Stimulated activated memory B cell treated with anti-CD40 and anti-IgM and Interleukin-4, amounts not matched to agents 10 μg/mL and 1 μg/mL and 100 μg/mL, for 72 hours (primary cell): ENCODE results near the gene BPTF.
A peak's percentile ranks its signal among the peaks of the same experiment; 100 is the strongest.
"Not testable (repeated sequence)": the region's sequence is repeated elsewhere in the genome, so short reads cannot be mapped to it uniquely, and the experiment has no call there.

Experiments
- ATAC-seq: fragments of 150-1000 bp; cut with Tn5 transposase; 2 replicates; pipeline ENCODE4 v1.10.0; 2021
- H3K27ac Mint-ChIP-seq: one replicate; pipeline ENCODE4 v1.8.0; 2022; ENCODE audit warnings: mild to moderate bottlenecking, mixed read lengths
- H3K27me3 Mint-ChIP-seq: one replicate; pipeline ENCODE4 v1.8.0; 2022; ENCODE audit warnings: mixed read lengths
- H3K36me3 Mint-ChIP-seq: one replicate; pipeline ENCODE4 v1.8.0; 2022; ENCODE audit warnings: mixed read lengths
- H3K4me1 Mint-ChIP-seq: one replicate; pipeline ENCODE4 v1.8.0; 2022; ENCODE audit warnings: mixed read lengths
- H3K4me3 Mint-ChIP-seq: one replicate; pipeline ENCODE4 v1.8.0; 2022; ENCODE audit warnings: mild to moderate bottlenecking, moderate library complexity, mixed read lengths
- H3K9me3 Mint-ChIP-seq: one replicate; pipeline ENCODE4 v1.8.0; 2022; ENCODE audit warnings: mixed read lengths

The BPTF gene

GRCh38 chr17:67848846-67849245 is 23.5 kb downstream of the BPTF start:
- not testable (repeated sequence) for H3K9me3 Mint-ChIP-seq, ATAC-seq, H3K27me3 Mint-ChIP-seq, H3K27ac Mint-ChIP-seq, H3K4me3 Mint-ChIP-seq
- Mint-ChIP-seq H3K36me3 (peaks cover 16% of the 10 kb centered on the region), H3K4me1 (peaks cover 39% of the 10 kb centered on the region)

- no peak overlapping the region for H3K4me3 Mint-ChIP-seq
- peak overlapping the region; percentile 55 for H3K27ac Mint-ChIP-seq
These were observed 25.8 kb downstream of the BPTF start for GRCh38 chr17:67850991-67851631.

GRCh38 chr17:67853703-67854102 is 28.4 kb downstream of the BPTF start:
- H3K36me3 Mint-ChIP-seq, result peaks cover 18% of the 10 kb centered on the region
- no peaks in the 10 kb centered on the region for H3K9me3 Mint-ChIP-seq
- H3K4me3 Mint-ChIP-seq, result no peak overlapping the region
- no peak overlapping the region for H3K27ac Mint-ChIP-seq
- no peak for ATAC-seq
- H3K4me1 Mint-ChIP-seq, result peaks cover 65% of the 10 kb centered on the region
- H3K27me3 Mint-ChIP-seq, result no peaks in the 10 kb centered on the region

More at GRCh38 chr17:67850991-67851631, 25.8 kb downstream of the BPTF start:
- no peak for ATAC-seq
- Mint-ChIP-seq H3K36me3 (peaks cover 19% of the 10 kb centered on the region), H3K4me1 (peaks cover 51% of the 10 kb centered on the region), H3K27me3 (no peaks in the 10 kb centered on the region), H3K9me3 (no peaks in the 10 kb centered on the region)

- Mint-ChIP-seq H3K4me1 (peaks cover 60% of the 10 kb centered on the region), H3K9me3 (no peaks in the 10 kb centered on the region), H3K4me3 (no peak overlapping the region), H3K27ac (peak overlapping the region; percentile 69), H3K36me3 (peaks cover 14% of the 10 kb centered on the region), H3K27me3 (no peaks in the 10 kb centered on the region)
- no peak for ATAC-seq
These were observed 29.1 kb downstream of the BPTF start for GRCh38 chr17:67854378-67854777.

- peak overlapping the region; percentile 46 for H3K4me3 Mint-ChIP-seq
- H3K4me1 Mint-ChIP-seq, result peaks cover 58% of the 10 kb centered on the region
- peaks cover 13% of the 10 kb centered on the region for H3K36me3 Mint-ChIP-seq
- peak overlapping the region; percentile 69 for H3K27ac Mint-ChIP-seq
- no peaks in the 10 kb centered on the region for H3K27me3 Mint-ChIP-seq
- peak; percentile 77 for ATAC-seq
- H3K9me3 Mint-ChIP-seq, result no peaks in the 10 kb centered on the region
These were observed 30.4 kb downstream of the BPTF start for GRCh38 chr17:67855504-67856324.

GRCh38 chr17:67856402-67856801 is 31.1 kb downstream of the BPTF start:
- ATAC-seq, H3K27me3 Mint-ChIP-seq, H3K9me3 Mint-ChIP-seq: not testable (repeated sequence)
- H3K4me3 Mint-ChIP-seq, result peak overlapping the region; percentile 46
- peaks cover 19% of the 10 kb centered on the region for H3K36me3 Mint-ChIP-seq
- peak overlapping the region; percentile 69 for H3K27ac Mint-ChIP-seq
- peaks cover 58% of the 10 kb centered on the region for H3K4me1 Mint-ChIP-seq

- peaks cover 42% of the 10 kb centered on the region for H3K4me1 Mint-ChIP-seq
- H3K27me3 Mint-ChIP-seq, result no peaks in the 10 kb centered on the region
- ATAC-seq, result no peak
- H3K4me3 Mint-ChIP-seq, result no peak overlapping the region
- peaks cover 40% of the 10 kb centered on the region for H3K36me3 Mint-ChIP-seq
- H3K9me3 Mint-ChIP-seq, result no peaks in the 10 kb centered on the region
- H3K27ac Mint-ChIP-seq, result peak overlapping the region; percentile 49
These were observed 37.4 kb downstream of the BPTF start for GRCh38 chr17:67862614-67863217.

- Mint-ChIP-seq H3K4me3 (peak overlapping the region; percentile 13), H3K27me3 (no peaks in the 10 kb centered on the region), H3K9me3 (no peaks in the 10 kb centered on the region), H3K4me1 (peaks cover 48% of the 10 kb centered on the region), H3K36me3 (peaks cover 47% of the 10 kb centered on the region), H3K27ac (peak overlapping the region; percentile 49)
- no peak for ATAC-seq
These were observed 38.4 kb downstream of the BPTF start for GRCh38 chr17:67863624-67864247.

GRCh38 chr17:67865438-67865837 is 40.1 kb downstream of the BPTF start:
- Mint-ChIP-seq H3K4me3 (no peak overlapping the region), H3K27me3 (no peaks in the 10 kb centered on the region), H3K27ac (no peak overlapping the region), H3K9me3 (no peaks in the 10 kb centered on the region), H3K4me1 (peaks cover 48% of the 10 kb centered on the region), H3K36me3 (peaks cover 53% of the 10 kb centered on the region)
- no peak for ATAC-seq

- Mint-ChIP-seq H3K9me3 (no peaks in the 10 kb centered on the region), H3K36me3 (peaks cover 36% of the 10 kb centered on the region), H3K27ac (no peak overlapping the region), H3K4me1 (peaks cover 30% of the 10 kb centered on the region), H3K4me3 (no peak overlapping the region), H3K27me3 (no peaks in the 10 kb centered on the region)
- ATAC-seq, result no peak
These were observed 42.3 kb downstream of the BPTF start for GRCh38 chr17:67867591-67867990.

GRCh38 chr17:67868176-67868575 is 42.9 kb downstream of the BPTF start:
- Mint-ChIP-seq H3K27ac (no peak overlapping the region), H3K27me3 (no peaks in the 10 kb centered on the region), H3K4me3 (no peak overlapping the region), H3K4me1 (peaks cover 25% of the 10 kb centered on the region), H3K9me3 (no peaks in the 10 kb centered on the region), H3K36me3 (peaks cover 30% of the 10 kb centered on the region)
- ATAC-seq, result no peak

- H3K4me1 Mint-ChIP-seq, result no peaks in the 10 kb centered on the region
- H3K9me3 Mint-ChIP-seq, result no peaks in the 10 kb centered on the region
- ATAC-seq, result no peak
- H3K36me3 Mint-ChIP-seq, result peaks cover 46% of the 10 kb centered on the region
- no peak overlapping the region for H3K4me3 Mint-ChIP-seq
- H3K27me3 Mint-ChIP-seq, result no peaks in the 10 kb centered on the region
- no peak overlapping the region for H3K27ac Mint-ChIP-seq
These were observed 54.4 kb downstream of the BPTF start for GRCh38 chr17:67879662-67880061.

- ATAC-seq, result no peak
- H3K4me1 Mint-ChIP-seq, result no peaks in the 10 kb centered on the region
- no peaks in the 10 kb centered on the region for H3K9me3 Mint-ChIP-seq
- no peaks in the 10 kb centered on the region for H3K27me3 Mint-ChIP-seq
- H3K27ac Mint-ChIP-seq, result no peak overlapping the region
- no peak overlapping the region for H3K4me3 Mint-ChIP-seq
- H3K36me3 Mint-ChIP-seq, result peaks cover 46% of the 10 kb centered on the region
These were observed 55.8 kb downstream of the BPTF start for GRCh38 chr17:67881083-67881482.

- no peak for ATAC-seq
- no peak overlapping the region for H3K27ac Mint-ChIP-seq
- H3K4me1 Mint-ChIP-seq, result no peaks in the 10 kb centered on the region
- H3K27me3 Mint-ChIP-seq, result no peaks in the 10 kb centered on the region
- no peaks in the 10 kb centered on the region for H3K9me3 Mint-ChIP-seq
- peaks cover 22% of the 10 kb centered on the region for H3K36me3 Mint-ChIP-seq
- H3K4me3 Mint-ChIP-seq, result no peak overlapping the region
These were observed 59.4 kb downstream of the BPTF start for GRCh38 chr17:67884741-67885140.

- Mint-ChIP-seq H3K36me3 (peaks cover 39% of the 10 kb centered on the region), H3K27ac (no peak overlapping the region), H3K4me3 (no peak overlapping the region), H3K9me3 (no peaks in the 10 kb centered on the region), H3K27me3 (no peaks in the 10 kb centered on the region), H3K4me1 (peaks cover 7% of the 10 kb centered on the region)
- ATAC-seq, result no peak
These were observed 66.3 kb downstream of the BPTF start for GRCh38 chr17:67891481-67892119.
